HG03066 (cell line): ENCODE results near the gene CASP1.
"Not testable (repeated sequence)": the region's sequence is repeated elsewhere in the genome, so short reads cannot be mapped to it uniquely, and the experiment has no call there.

Source experiments
- ATAC-seq: cut with Tn5 transposase; IDR thresholded peaks from one replicate; pipeline ENCODE4 v1.9.1; 2021; ENCODE audit warnings: low read depth; ENCODE audit not compliant: unreplicated experiment

The CASP1 gene

GRCh38 chr11:105034813-105035620 is at the start of gene CASP1:
Gene CASP1 (minus strand): TSS chr11:105035144. CDS start chr11:105035113, 31 bp downstream.
- peak; percentile 95 for ATAC-seq

- no peak for ATAC-seq
These were observed 46.6 kb upstream of the CASP1 start for GRCh38 chr11:105081412-105082150.

GRCh38 chr11:105080171-105080906 is 45.4 kb upstream of the CASP1 start:
- not testable (repeated sequence) for ATAC-seq

- no peak for ATAC-seq
These were observed 43.3 kb upstream of the CASP1 start for GRCh38 chr11:105078283-105078682.

GRCh38 chr11:105077141-105077790 is 42.3 kb upstream of the CASP1 start:
- not testable (repeated sequence) for ATAC-seq

GRCh38 chr11:105074166-105074530 is 39.2 kb upstream of the CASP1 start:
- ATAC-seq, result no peak

GRCh38 chr11:105073456-105074165 is 38.7 kb upstream of the CASP1 start:
- ATAC-seq, result no peak

GRCh38 chr11:105072080-105072479 is 37.1 kb upstream of the CASP1 start:
- ATAC-seq, result not testable (repeated sequence)

GRCh38 chr11:105071089-105071732 is 36.3 kb upstream of the CASP1 start:
- ATAC-seq, result no peak

- no peak for ATAC-seq
These were observed 35.4 kb upstream of the CASP1 start for GRCh38 chr11:105070306-105070705.

GRCh38 chr11:105069749-105070148 is 34.8 kb upstream of the CASP1 start:
- ATAC-seq, result not testable (repeated sequence)

- not testable (repeated sequence) for ATAC-seq
These were observed 28.4 kb upstream of the CASP1 start for GRCh38 chr11:105063245-105063941.

GRCh38 chr11:105057432-105057831 is 22.5 kb upstream of the CASP1 start:
- ATAC-seq, result no peak

- no peak for ATAC-seq
These were observed 21.5 kb upstream of the CASP1 start for GRCh38 chr11:105056446-105056845.

GRCh38 chr11:105054723-105055493 is 20.0 kb upstream of the CASP1 start:
- ATAC-seq, result no peak

- ATAC-seq, result no peak
These were observed 17.5 kb upstream of the CASP1 start for GRCh38 chr11:105052487-105052886.

GRCh38 chr11:105051559-105051958 is 16.6 kb upstream of the CASP1 start:
- no peak for ATAC-seq

- no peak for ATAC-seq
These were observed 14.5 kb upstream of the CASP1 start for GRCh38 chr11:105049481-105049880.
